Measurements from ENCODE around the gene ASAP3.

ASAP3 gene

GRCh38 chr1:23483321-23484252 lies at the start of gene ASAP3:
TSS of gene ASAP3 (minus strand) at chr1:23484179. CDS start at chr1:23484133, 46 bp downstream.
- DNase-seq = no peak

- DNase-seq = no peak
These were observed 49.5 kb upstream of the ASAP3 start for GRCh38 chr1:23533246-23534023.

GRCh38 chr1:23531562-23532094 lies 47.6 kb upstream of the ASAP3 start:
- no peak for DNase-seq

GRCh38 chr1:23530747-23531561 lies 47.0 kb upstream of the ASAP3 start, which contains the start of gene E2F2:
TSS of gene E2F2 (minus strand) at chr1:23531233. CDS start at chr1:23530793, 440 bp downstream.
- peak; percentile 77 for DNase-seq

GRCh38 chr1:23530087-23530746 lies 46.2 kb upstream of the ASAP3 start:
- no peak for DNase-seq

- no peak for DNase-seq
These were observed 45.4 kb upstream of the ASAP3 start for GRCh38 chr1:23529146-23530086.

GRCh38 chr1:23528250-23528978 lies 44.4 kb upstream of the ASAP3 start:
- DNase-seq = peak; percentile 58

- no peak for DNase-seq
These were observed 43.9 kb upstream of the ASAP3 start for GRCh38 chr1:23527900-23528249.

GRCh38 chr1:23527366-23527765 lies 43.4 kb upstream of the ASAP3 start:
- no peak for DNase-seq

GRCh38 chr1:23526329-23527041 lies 42.5 kb upstream of the ASAP3 start:
- no peak for DNase-seq

GRCh38 chr1:23525558-23526250 lies 41.7 kb upstream of the ASAP3 start:
- no peak for DNase-seq

GRCh38 chr1:23524716-23525401 lies 40.9 kb upstream of the ASAP3 start:
- DNase-seq = no peak

- DNase-seq = no peak
These were observed 40.2 kb upstream of the ASAP3 start for GRCh38 chr1:23524163-23524562.

GRCh38 chr1:23522244-23522982 lies 38.4 kb upstream of the ASAP3 start:
- DNase-seq = no peak

GRCh38 chr1:23521588-23521987 lies 37.6 kb upstream of the ASAP3 start:
- no peak for DNase-seq

- no peak for DNase-seq
These were observed 33.6 kb upstream of the ASAP3 start for GRCh38 chr1:23517581-23517980.

- no peak for DNase-seq
These were observed 31.9 kb upstream of the ASAP3 start for GRCh38 chr1:23515905-23516304.
